Lower leg skin (tissue), 3 donors: ENCODE measurements around the gene MAP2K1.

Experiments
- POLR2A ChIP-seq, 2 donors: fragments of 450-650 bp; IDR thresholded peaks; one replicate each; pipeline ENCODE4 v1.6.1; 2016 to 2017; ENCODE audit warnings: antibody characterized with exemption in 2 of 2, mild to moderate bottlenecking in 1 of 2, moderate library complexity in 1 of 2
- TF ChIP-seq, protein P1 (sequence below), 3 donors: fragments of 450-650 bp; IDR thresholded peaks; one replicate each; pipeline ENCODE4 v1.5.1; 2016; ENCODE audit warnings: antibody characterized with exemption in 3 of 3, mild to moderate bottlenecking in 3 of 3, moderate library complexity in 2 of 3

DNA sequence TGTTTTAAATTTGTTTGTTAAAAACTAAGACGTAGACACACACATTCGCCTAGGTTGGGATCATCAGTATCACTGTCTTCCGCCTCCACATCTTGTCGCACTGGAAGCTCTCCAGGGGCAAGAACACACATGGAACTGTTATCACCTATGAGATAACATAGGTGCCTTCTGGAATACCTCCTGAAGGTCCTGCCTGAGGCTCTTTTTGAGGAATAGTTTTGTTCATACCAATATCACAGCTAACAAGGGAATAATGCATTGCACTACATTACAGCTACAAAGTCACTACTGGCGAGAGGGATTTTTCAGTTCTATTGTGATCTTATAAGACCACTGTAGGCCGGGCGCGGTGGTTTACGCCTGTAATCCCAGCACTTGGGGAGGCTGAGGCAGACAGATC is 148.3 kb downstream of the MAP2K1 start:
- no peak for TF ChIP-seq POLR2A (IDR thresholded peaks at IDR 0.05)
- TF ChIP-seq, protein P1, sequence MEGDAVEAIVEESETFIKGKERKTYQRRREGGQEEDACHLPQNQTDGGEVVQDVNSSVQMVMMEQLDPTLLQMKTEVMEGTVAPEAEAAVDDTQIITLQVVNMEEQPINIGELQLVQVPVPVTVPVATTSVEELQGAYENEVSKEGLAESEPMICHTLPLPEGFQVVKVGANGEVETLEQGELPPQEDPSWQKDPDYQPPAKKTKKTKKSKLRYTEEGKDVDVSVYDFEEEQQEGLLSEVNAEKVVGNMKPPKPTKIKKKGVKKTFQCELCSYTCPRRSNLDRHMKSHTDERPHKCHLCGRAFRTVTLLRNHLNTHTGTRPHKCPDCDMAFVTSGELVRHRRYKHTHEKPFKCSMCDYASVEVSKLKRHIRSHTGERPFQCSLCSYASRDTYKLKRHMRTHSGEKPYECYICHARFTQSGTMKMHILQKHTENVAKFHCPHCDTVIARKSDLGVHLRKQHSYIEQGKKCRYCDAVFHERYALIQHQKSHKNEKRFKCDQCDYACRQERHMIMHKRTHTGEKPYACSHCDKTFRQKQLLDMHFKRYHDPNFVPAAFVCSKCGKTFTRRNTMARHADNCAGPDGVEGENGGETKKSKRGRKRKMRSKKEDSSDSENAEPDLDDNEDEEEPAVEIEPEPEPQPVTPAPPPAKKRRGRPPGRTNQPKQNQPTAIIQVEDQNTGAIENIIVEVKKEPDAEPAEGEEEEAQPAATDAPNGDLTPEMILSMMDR (IDR thresholded peaks at IDR 0.05), result no peak
